Naive thymus-derived CD4-positive, alpha-beta T cell (primary cell): ENCODE data around the gene KCNE4. TPM values are rescaled to one million over a fixed set of nuclear protein-coding genes. Genes with fewer than 3 reads are reported as not detected.

Experiments
- ATAC-seq: fragments of 150-1000 bp; cut with Tn5 transposase; 2 replicates; pipeline ENCODE4 v1.10.0; 2021; ENCODE audit warnings: mild to moderate bottlenecking, moderate library complexity
- CTCF ChIA-PET: fragments of 350-600 bp; sonication (Branson Sonifier 250); formaldehyde crosslinking; loops from one replicate; lab custom pipeline; 2021; ENCODE audit warnings: antibody characterized with exemption; lab: Charles Lee
- POLR2A ChIA-PET: fragments of 350-600 bp; sonication (Branson Sonifier 250); formaldehyde crosslinking; loops from one replicate; lab custom pipeline; 2021; ENCODE audit warnings: antibody characterized with exemption, inconsistent platforms; lab: Charles Lee
- DNase-seq, 9 donors: peaks; one replicate each; pipeline versions ENCODE4 v3.0.0 to v3.0.0-alpha.2; 2020 to 2022; ENCODE audit warnings: mixed read lengths in 1 of 9
- H3K27ac ChIP-seq: one replicate; pipeline ENCODE4 v1.7.0; 2013; ENCODE audit warnings: mild to moderate bottlenecking, low read depth, low read length, moderate library complexity
- H3K27me3 ChIP-seq, 2 donors: one replicate each; pipeline ENCODE4 v1.7.0; 2013; ENCODE audit warnings: low read length in 2 of 2, mild to moderate bottlenecking in 2 of 2, moderate library complexity in 2 of 2; ENCODE audit not compliant: control insufficient read depth in 2 of 2, insufficient read depth in 2 of 2
- H3K36me3 ChIP-seq, 3 experiments: 1 replicate in 2 of 3; 2 replicates in 1 of 3; pipeline ENCODE4 v1.7.0; 2013; ENCODE audit warnings: low read length in 3 of 3, mild to moderate bottlenecking in 3 of 3, moderate library complexity in 1 of 3; ENCODE audit not compliant: insufficient read depth in 3 of 3, control insufficient read depth in 2 of 3
- H3K4me1 ChIP-seq, 2 donors: one replicate each; pipeline ENCODE4 v1.7.0; 2013; ENCODE audit warnings: low read length in 2 of 2, mild to moderate bottlenecking in 2 of 2, moderate library complexity in 1 of 2; ENCODE audit not compliant: control insufficient read depth in 2 of 2, insufficient read depth in 2 of 2
- H3K4me3 ChIP-seq: 2 replicates; pipeline ENCODE4 v1.7.0; 2013; ENCODE audit warnings: mild to moderate bottlenecking, low read length
- H3K9me3 ChIP-seq, 3 experiments: 1 replicate in 2 of 3; 2 replicates in 1 of 3; pipeline ENCODE4 v1.7.0; 2013; ENCODE audit warnings: low read length in 3 of 3; ENCODE audit not compliant: control insufficient read depth in 2 of 3
- H3K27ac Mint-ChIP-seq, 9 donors: one replicate each; pipeline ENCODE4 v1.8.0; 2020 to 2022; ENCODE audit warnings: mixed read lengths in 9 of 9, mild to moderate bottlenecking in 8 of 9, moderate library complexity in 5 of 9, inconsistent platforms in 2 of 9
- H3K27me3 Mint-ChIP-seq, 5 donors: one replicate each; pipeline ENCODE4 v1.8.0; 2021 to 2022; ENCODE audit warnings: mixed read lengths in 5 of 5, mild to moderate bottlenecking in 1 of 5
- H3K36me3 Mint-ChIP-seq, 5 donors: one replicate each; pipeline ENCODE4 v1.8.0; 2020 to 2022; ENCODE audit warnings: mixed read lengths in 5 of 5, mild to moderate bottlenecking in 3 of 5, inconsistent platforms in 1 of 5
- H3K4me1 Mint-ChIP-seq, 7 donors: one replicate each; pipeline ENCODE4 v1.8.0; 2020 to 2022; ENCODE audit warnings: mixed read lengths in 7 of 7, mild to moderate bottlenecking in 3 of 7, inconsistent platforms in 1 of 7
- H3K4me3 Mint-ChIP-seq, 10 donors: one replicate each; pipeline ENCODE4 v1.8.0; 2020 to 2022; ENCODE audit warnings: mild to moderate bottlenecking in 10 of 10, mixed read lengths in 10 of 10, moderate library complexity in 6 of 10, inconsistent platforms in 2 of 10
- H3K9me3 Mint-ChIP-seq, 11 donors: one replicate each; pipeline ENCODE4 v1.8.0; 2020 to 2022; ENCODE audit warnings: mixed read lengths in 11 of 11, mild to moderate bottlenecking in 4 of 11, inconsistent platforms in 1 of 11, moderate library complexity in 1 of 11
- intact Hi-C, 2 donors: fragments of 100-400 bp; cut with micrococcal nuclease; formaldehyde crosslinking; loops; one replicate each; pipeline ENCODE4 v1.15.1; 2023
- polyA plus RNA-seq, 2 donors: library from polyadenylated mRNA; unstranded; fragments of 300-500 nt; fragmentation: Illumina TruSeq; gene quantifications; one replicate each; pipeline ENCODE4 v1.2.3, GENCODE V29; 2021
- total RNA-seq, 6 experiments: library from RNA in 5 of 6; stranded (reverse) in 5 of 6; gene quantifications; 1 replicate in 5 of 6; 2 replicates in 1 of 6; pipeline ENCODE4 v1.2.3 and lab custom pipeline; 2021 to 2026

The KCNE4 gene
- total RNA-seq = not detected
- polyA plus RNA-seq = not detected
- not detected for total RNA-seq (lab: John Stamatoyannopoulos, UW)

- H3K27me3 Mint-ChIP-seq = peaks cover 0 to 19% (median 14%) of the 10 kb centered on the region in 5 donors
- ATAC-seq = no peak
- H3K36me3 Mint-ChIP-seq = no peaks in the 10 kb centered on the region
- Histone ChIP-seq H3K27ac (no peak within 1 kb of the TSS), H3K9me3 (no peaks in the 10 kb centered on the region), H3K36me3 (no peaks in the 10 kb centered on the region), H3K4me3 (no peak within 1 kb of the TSS), H3K27me3 (no peaks in the 10 kb centered on the region), H3K4me1 (no peaks in the 10 kb centered on the region)
- no peak within 1 kb of the TSS for H3K4me3 Mint-ChIP-seq
- H3K4me1 Mint-ChIP-seq = no peaks in the 10 kb centered on the region
- no peak within 1 kb of the TSS for H3K27ac Mint-ChIP-seq
- intact Hi-C loops = no loop called here
- ChIA-PET POLR2A (no interaction called here), CTCF (no interaction called here)
- no peak for DNase-seq
- H3K9me3 Mint-ChIP-seq = peaks cover 0 to 1% (median 0%) of the 10 kb centered on the region in 11 donors
Measured at GRCh38 chr2:223051693-223052289, at the start of gene KCNE4. TSS of gene KCNE4 (plus strand) at chr2:223052190. CDS start at chr2:223052831, 641 bp downstream.

GRCh38 chr2:223003191-223003590 lies 48.8 kb upstream of the KCNE4 start:
- peaks cover 0 to under 1% of the 10 kb centered on the region in 2 donors for H3K27me3 ChIP-seq
- no peak overlapping the region for H3K27ac Mint-ChIP-seq
- DNase-seq = no peak
- peaks cover 0 to 6% (median 0%) of the 10 kb centered on the region in 11 donors for H3K9me3 Mint-ChIP-seq
- no peaks in the 10 kb centered on the region for H3K36me3 ChIP-seq
- H3K4me1 Mint-ChIP-seq = no peaks in the 10 kb centered on the region
- intact Hi-C loops = no loop called here
- H3K4me3 ChIP-seq = no peak overlapping the region
- H3K27ac ChIP-seq = no peak overlapping the region
- CTCF ChIA-PET = no interaction called here
- POLR2A ChIA-PET = no interaction called here
- peaks cover 2 to 19% (median 13%) of the 10 kb centered on the region in 5 donors for H3K27me3 Mint-ChIP-seq
- no peaks in the 10 kb centered on the region for H3K9me3 ChIP-seq
- H3K4me1 ChIP-seq = no peaks in the 10 kb centered on the region
- H3K36me3 Mint-ChIP-seq = no peaks in the 10 kb centered on the region
- H3K4me3 Mint-ChIP-seq = no peak overlapping the region
- no peak for ATAC-seq

GRCh38 chr2:223005496-223005895 lies 46.5 kb upstream of the KCNE4 start:
- CTCF ChIA-PET = no interaction called here
- H3K27me3 ChIP-seq = no peaks in the 10 kb centered on the region

GRCh38 chr2:223007531-223007930 lies 44.5 kb upstream of the KCNE4 start:
- no peaks in the 10 kb centered on the region for H3K9me3 ChIP-seq
- Mint-ChIP-seq H3K4me3 (no peak overlapping the region), H3K9me3 (peaks cover 0 to 4% (median 0%) of the 10 kb centered on the region in 11 donors), H3K36me3 (no peaks in the 10 kb centered on the region), H3K27me3 (peaks cover 0 to 12% (median 4%) of the 10 kb centered on the region in 5 donors), H3K4me1 (no peaks in the 10 kb centered on the region), H3K27ac (no peak overlapping the region)
- POLR2A ChIA-PET = no interaction called here
- H3K4me1 ChIP-seq = no peaks in the 10 kb centered on the region
- ATAC-seq = no peak
- CTCF ChIA-PET = no interaction called here
- no peak for DNase-seq
- no peaks in the 10 kb centered on the region for H3K36me3 ChIP-seq
- no peak overlapping the region for H3K27ac ChIP-seq
- H3K4me3 ChIP-seq = no peak overlapping the region
- no peaks in the 10 kb centered on the region for H3K27me3 ChIP-seq
- intact Hi-C loops = no loop called here

More at GRCh38 chr2:223005496-223005895, 46.5 kb upstream of the KCNE4 start:
- Mint-ChIP-seq H3K27ac (no peak overlapping the region), H3K9me3 (peaks cover 0 to 4% (median 0%) of the 10 kb centered on the region in 11 donors), H3K4me3 (no peak overlapping the region), H3K27me3 (peaks cover 0 to 13% (median 4%) of the 10 kb centered on the region in 5 donors), H3K36me3 (no peaks in the 10 kb centered on the region), H3K4me1 (no peaks in the 10 kb centered on the region)
- intact Hi-C loops = no loop called here
- ATAC-seq (no peak), DNase-seq (no peak)
- no peak overlapping the region for H3K27ac ChIP-seq
- POLR2A ChIA-PET = no interaction called here
- no peaks in the 10 kb centered on the region for H3K9me3 ChIP-seq
- no peaks in the 10 kb centered on the region for H3K36me3 ChIP-seq
- no peak overlapping the region for H3K4me3 ChIP-seq
- H3K4me1 ChIP-seq = no peaks in the 10 kb centered on the region

- Mint-ChIP-seq H3K4me3 (no peak overlapping the region), H3K36me3 (no peaks in the 10 kb centered on the region), H3K4me1 (no peaks in the 10 kb centered on the region), H3K27me3 (peaks cover 0 to 15% (median 4%) of the 10 kb centered on the region in 5 donors), H3K9me3 (peaks cover 0 to 7% (median under 1%) of the 10 kb centered on the region in 11 donors), H3K27ac (no peak overlapping the region)
- Histone ChIP-seq H3K9me3 (no peaks in the 10 kb centered on the region), H3K27me3 (no peaks in the 10 kb centered on the region), H3K36me3 (no peaks in the 10 kb centered on the region), H3K27ac (no peak overlapping the region), H3K4me1 (no peaks in the 10 kb centered on the region), H3K4me3 (no peak overlapping the region)
- POLR2A ChIA-PET = no interaction called here
- CTCF ChIA-PET = no interaction called here
- DNase-seq (no peak), ATAC-seq (no peak)
- intact Hi-C loops = no loop called here
Measured at GRCh38 chr2:223008162-223008561, 43.8 kb upstream of the KCNE4 start.

- Mint-ChIP-seq H3K27ac (no peak overlapping the region), H3K9me3 (peaks cover 0 to 7% (median 2%) of the 10 kb centered on the region in 11 donors), H3K4me3 (no peak overlapping the region), H3K27me3 (peaks cover 0 to 12% (median 5%) of the 10 kb centered on the region in 5 donors), H3K36me3 (no peaks in the 10 kb centered on the region), H3K4me1 (no peaks in the 10 kb centered on the region)
- Histone ChIP-seq H3K36me3 (no peaks in the 10 kb centered on the region), H3K27me3 (no peaks in the 10 kb centered on the region), H3K9me3 (no peaks in the 10 kb centered on the region), H3K4me1 (no peaks in the 10 kb centered on the region), H3K4me3 (no peak overlapping the region), H3K27ac (no peak overlapping the region)
- ChIA-PET POLR2A (no interaction called here), CTCF (no interaction called here)
- ATAC-seq (no peak), DNase-seq (no peak)
- intact Hi-C loops = no loop called here
Measured at GRCh38 chr2:223008956-223009355, 43.0 kb upstream of the KCNE4 start.

GRCh38 chr2:223010641-223011040 lies 41.3 kb upstream of the KCNE4 start:
- no peak for ATAC-seq
- Mint-ChIP-seq H3K9me3 (peaks cover 0 to 5% (median 2%) of the 10 kb centered on the region in 11 donors), H3K4me1 (no peaks in the 10 kb centered on the region), H3K4me3 (no peak overlapping the region), H3K36me3 (no peaks in the 10 kb centered on the region), H3K27me3 (peaks cover 0 to 14% (median 8%) of the 10 kb centered on the region in 5 donors), H3K27ac (no peak overlapping the region)
- Histone ChIP-seq H3K27me3 (no peaks in the 10 kb centered on the region), H3K4me3 (no peak overlapping the region), H3K4me1 (no peaks in the 10 kb centered on the region), H3K36me3 (no peaks in the 10 kb centered on the region), H3K9me3 (no peaks in the 10 kb centered on the region), H3K27ac (no peak overlapping the region)
- no peak for DNase-seq
- intact Hi-C loops = no loop called here
- CTCF ChIA-PET = no interaction called here
- POLR2A ChIA-PET = no interaction called here
